HG02981 (cell line): ENCODE measurements around the gene P2RY11.

Experiments used
- ATAC-seq: cut with Tn5 transposase; IDR thresholded peaks from one replicate; pipeline ENCODE4 v1.9.1; 2021; ENCODE audit warnings: mild to moderate bottlenecking, moderate library complexity; ENCODE audit not compliant: unreplicated experiment

P2RY11 gene

DNA sequence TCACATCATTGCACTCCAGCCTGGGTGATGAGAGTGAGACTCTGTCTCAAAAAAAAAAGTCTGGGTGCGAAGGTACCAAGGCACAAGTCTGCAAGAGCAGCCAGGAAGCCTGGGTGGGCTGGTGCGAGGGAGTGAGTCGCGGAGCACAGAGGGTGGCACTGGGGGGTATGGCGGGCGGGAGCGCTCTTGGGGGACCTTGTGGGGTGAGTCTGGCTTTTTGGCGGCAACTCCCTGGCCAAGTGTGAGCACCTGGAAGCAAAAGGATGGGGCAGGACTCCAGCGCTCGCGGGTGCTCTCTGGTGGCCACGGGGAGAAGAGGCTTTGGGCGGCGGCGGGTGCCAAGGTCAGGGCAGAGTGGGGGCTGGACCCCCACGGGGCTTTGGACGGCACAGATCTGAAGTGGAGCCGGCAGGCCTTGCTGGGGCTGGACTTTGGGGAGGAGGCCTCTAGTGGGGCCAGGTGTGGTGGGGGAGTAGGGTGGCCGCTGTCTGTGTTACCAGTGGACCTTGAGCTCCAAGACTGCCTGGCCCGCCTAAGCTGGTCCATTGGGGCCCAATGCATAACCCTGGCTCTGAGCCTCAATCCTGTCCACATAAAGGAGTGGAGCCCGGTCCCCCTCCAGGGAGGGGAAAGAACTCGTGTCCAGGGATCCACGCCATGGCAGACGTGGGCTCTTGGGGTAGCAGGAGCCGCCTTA lies 1.6 kb downstream of the P2RY11 start:
- ATAC-seq: no peak

- ATAC-seq: no peak
These were observed 2.1 kb downstream of the P2RY11 start for GRCh38 chr19:10113592-10113963.

GRCh38 chr19:10113964-10114650 lies 2.6 kb downstream of the P2RY11 start:
- ATAC-seq: no peak

DNA sequence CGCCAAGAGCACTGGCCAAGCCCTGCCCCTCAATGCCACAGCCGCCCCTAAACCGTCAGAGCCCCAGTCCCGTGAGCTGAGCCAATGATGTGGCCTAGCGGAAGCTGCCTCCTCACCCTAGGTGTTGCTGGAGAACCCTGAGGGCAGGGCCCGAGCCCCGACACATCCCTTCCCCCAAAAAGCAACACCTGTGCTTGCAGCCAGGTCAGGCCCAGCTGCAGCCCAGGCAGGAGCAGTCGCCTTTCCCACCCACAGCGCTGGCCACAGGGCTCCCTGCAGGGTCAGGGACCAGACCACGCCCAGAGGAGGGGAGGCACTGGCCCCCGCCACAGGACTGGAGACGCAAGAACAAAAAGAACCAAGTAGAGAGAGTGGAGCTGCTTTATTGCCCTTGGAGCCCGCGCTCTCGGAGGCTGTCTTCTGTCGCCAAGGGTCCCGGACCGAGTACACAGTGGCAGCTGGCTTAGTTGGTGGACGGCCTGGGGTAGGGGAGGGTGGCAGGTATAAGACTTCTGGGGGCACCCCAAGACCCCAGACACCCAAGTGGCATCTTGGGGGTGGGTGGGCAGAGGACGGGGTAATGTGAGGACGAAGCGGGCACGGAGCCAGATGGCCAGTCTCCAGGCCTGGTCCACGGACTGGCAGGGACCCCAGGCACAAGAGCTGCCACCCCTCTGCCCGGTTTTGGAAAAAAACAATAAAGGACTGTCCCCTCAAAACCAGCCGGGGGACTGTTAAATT lies 3.3 kb downstream of the P2RY11 start:
- ATAC-seq: no peak

DNA sequence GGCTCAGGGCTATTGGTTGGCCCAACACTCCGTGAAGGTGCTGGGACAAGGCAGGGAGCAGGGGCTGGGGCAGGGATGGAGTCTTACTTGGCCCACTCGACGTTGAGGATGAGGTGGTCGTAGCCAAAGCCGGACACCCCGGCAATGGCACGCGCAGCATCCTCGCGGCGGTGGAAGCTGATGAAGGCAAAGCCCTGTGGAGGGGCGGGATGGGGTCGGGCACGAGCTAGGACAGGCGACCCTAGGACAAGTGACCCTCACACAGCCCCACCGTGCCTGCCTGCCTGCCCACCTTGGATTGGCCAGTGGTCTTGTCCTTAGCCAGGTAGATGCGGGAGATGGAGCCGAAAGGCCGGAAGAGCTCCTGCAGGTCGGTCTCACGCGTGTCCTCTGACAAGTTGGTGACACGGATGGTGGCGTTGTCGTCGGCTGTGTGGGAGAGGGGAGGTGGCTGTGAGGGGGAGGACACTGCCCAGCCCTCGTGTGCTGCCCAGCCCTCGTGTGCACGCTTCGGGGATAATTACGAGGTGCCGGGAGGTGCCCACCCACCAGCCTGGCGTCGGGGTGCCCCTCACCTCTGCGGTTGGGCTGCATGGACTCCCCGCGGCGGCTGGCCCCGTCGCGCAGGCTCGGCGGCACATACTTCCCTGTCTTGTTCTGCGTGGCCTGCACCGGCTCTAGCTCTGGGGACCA lies 4.0 kb downstream of the P2RY11 start:
- no peak for ATAC-seq

DNA sequence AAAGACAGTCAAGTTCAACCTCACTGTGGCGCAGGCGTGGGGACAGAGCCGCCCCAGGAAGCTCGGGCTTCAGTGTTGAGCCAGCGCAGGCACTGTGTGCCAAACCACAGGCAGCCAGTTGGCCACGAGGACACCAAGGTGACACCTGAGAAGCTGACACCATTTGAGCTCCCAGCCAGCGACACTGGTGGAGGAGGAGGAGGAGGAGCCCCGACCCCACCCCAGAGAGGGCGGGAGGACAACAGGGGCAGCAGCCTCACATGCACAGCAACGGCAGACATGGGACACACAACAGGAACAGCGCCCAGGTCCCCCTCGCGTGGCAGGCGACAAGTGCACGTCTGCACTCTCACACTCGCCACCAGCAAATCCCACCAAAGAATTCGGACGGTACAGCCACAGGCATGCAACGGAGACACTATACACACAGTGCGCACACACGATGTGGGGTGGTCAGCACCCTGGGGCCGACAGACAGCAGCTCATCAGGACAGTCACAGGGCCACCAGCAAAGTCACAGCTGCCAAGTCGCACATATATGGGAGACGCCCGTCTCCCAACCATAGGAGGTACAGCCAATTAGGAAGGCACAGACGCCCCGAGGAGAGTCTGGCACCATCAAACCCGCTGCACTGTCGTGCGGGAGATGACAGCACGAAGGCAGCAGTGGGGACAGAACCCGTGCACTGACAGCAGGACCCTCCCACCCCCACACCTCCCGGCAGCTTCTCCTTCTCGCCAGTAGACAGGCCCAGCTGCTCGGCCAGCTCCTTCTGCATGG lies 4.8 kb downstream of the P2RY11 start:
- ATAC-seq: no peak

GRCh38 chr19:10116866-10117616 lies 5.5 kb downstream of the P2RY11 start:
- no peak for ATAC-seq

DNA sequence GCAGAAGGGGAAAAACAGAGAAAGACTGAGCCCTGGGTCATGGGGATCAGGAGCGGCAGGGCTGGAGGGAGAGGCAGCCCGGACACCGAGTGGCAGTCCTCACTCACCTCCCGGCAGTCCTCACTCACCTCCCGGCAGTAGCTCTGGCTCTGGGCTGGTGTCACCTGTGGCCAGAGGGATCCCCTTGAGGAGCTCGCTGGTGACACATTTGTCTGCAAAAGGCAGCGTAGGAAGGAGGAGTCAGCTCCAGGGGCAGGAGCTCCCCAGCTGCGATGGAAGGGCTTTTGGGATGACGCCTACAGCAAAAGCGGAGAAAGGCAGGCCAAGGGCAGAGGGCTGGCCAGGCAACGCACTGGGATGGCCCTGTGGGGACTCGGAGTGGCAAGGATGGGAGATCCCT lies 7.5 kb downstream of the P2RY11 start:
- ATAC-seq: no peak

- no peak for ATAC-seq
These were observed 9.2 kb downstream of the P2RY11 start for GRCh38 chr19:10120538-10121189.

- no peak for ATAC-seq
These were observed 10.6 kb downstream of the P2RY11 start for GRCh38 chr19:10122045-10122444.

- ATAC-seq: no peak
These were observed 12.9 kb downstream of the P2RY11 start for GRCh38 chr19:10124429-10124828.

DNA sequence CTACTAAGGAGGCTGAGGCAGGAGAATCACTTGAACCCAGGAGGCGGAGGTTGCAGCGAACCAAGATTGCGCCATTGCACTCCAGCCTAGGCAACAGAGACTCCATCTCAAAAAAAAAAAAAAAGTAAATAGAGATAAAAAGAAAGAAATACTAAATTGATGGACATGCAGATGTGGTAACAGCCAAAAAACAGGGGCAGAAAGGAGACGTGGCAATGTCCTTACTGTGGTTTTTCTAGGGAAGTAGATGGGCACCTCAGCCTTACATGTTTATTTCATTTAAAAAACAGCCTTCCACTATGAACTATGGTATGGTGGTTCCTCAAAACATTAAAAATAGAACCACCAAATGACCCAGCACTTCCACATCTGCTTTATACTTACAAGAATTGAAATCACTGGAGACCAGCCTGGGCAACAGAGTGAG lies 14.7 kb downstream of the P2RY11 start:
- no peak for ATAC-seq

DNA sequence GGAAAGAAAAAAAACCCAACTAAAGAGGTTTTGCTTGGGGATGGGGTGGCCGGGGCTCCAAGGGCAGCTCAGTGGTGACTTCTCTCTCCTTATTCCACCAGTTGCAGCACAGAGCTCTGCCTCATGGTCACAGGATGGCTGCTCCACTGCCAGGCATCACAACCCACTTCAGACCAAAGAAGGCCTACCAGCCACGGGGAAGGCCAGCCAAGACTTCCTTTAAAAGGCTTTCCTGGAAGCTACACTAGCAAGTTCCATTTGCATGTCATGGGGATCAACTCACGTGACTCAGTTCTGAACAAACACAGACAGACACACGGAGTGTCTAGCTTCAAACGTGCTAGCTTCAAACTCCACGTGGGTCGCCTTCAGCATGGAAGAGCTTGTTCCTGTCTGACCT lies 21.4 kb downstream of the P2RY11 start:
- no peak for ATAC-seq

DNA sequence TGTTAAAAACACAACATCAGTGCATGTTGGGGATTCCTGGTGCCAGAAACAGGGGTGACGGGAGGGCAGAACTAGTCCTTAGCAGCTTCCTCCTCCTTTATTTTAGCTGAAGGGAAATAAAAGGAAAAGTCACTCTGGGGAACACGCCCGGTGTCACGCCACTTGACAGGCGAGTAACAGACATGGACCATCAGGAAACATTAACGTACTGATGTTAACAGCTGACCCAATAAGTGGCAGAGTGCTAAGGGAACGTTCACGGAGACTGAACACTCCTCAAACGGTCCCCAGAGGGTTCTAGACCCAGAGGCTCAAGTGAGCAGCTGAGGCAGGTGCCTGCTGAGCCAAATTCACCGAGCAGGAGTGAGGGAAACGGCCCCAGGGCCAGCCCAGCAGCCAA lies 22.1 kb downstream of the P2RY11 start:
- no peak for ATAC-seq

GRCh38 chr19:10134040-10134439 lies 22.5 kb downstream of the P2RY11 start:
- no peak for ATAC-seq

- ATAC-seq: no peak
These were observed 24.2 kb downstream of the P2RY11 start for GRCh38 chr19:10135551-10136334.

DNA sequence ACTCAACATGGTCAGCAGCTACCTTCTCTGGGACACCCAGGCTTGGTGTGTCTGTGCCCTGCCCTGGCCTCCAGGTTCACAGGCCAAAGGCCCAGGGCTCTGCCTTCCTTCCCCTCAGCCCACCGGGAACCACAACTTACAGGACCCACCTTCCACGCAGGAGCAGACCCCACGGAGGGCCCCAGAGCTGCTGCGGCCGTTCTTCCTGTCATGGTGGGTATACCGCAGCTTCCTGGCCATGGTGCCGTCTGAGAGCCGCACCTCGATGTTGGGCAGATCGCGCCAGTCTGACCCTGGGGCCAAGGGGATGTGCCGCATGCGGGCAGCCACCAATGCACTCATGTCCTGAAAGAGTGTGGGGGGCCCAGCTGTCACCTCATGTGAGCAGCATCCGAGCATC lies 25.4 kb downstream of the P2RY11 start:
- ATAC-seq: no peak

GRCh38 chr19:10137751-10138682 lies 26.5 kb downstream of the P2RY11 start:
- no peak for ATAC-seq
